Liver (tissue), 3 donors: ENCODE measurements around the gene EXPH5.

ENCODE experiments used
- SP1 ChIP-seq: IDR thresholded peaks from 2 replicates; pipeline ENCODE4 v1.6.1; 2018; ENCODE audit warnings: antibody characterized with exemption, mild to moderate bottlenecking
- YY1 ChIP-seq: IDR thresholded peaks from 2 replicates; pipeline ENCODE4 v1.6.1; 2016; ENCODE audit warnings: antibody characterized with exemption, mild to moderate bottlenecking
- TF ChIP-seq, protein P1 (sequence below): IDR thresholded peaks from 2 replicates; pipeline ENCODE4 v1.6.1; 2016; ENCODE audit warnings: antibody characterized with exemption
- TF ChIP-seq, protein P2 (sequence below): fragments of 150-350 bp; IDR thresholded peaks from 2 replicates; pipeline ENCODE4 v1.5.1; 2017; ENCODE audit warnings: improper control_type of control experiment, low read depth, low read length; ENCODE audit not compliant: missing input control
- donor health status: healthy.
- donor health status: healthy.

DNA sequence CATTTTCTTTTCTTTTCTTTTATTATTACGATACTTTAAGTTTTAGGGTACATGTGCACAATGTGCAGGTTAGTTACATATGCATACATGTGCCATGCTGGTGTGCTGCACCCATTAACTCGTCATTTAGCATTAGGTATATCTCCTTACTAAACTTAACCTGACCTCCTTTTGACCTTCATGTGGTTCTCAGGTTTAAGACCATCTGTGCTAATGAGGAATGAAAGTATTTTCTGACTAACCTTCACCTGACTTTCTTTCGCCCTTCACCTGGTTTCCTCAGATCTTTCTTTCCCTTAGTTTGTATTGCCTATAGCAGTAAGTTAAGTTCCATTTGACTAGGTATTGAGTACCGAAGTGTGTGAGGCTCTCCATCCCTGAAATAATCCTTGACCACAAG lies 6.5 kb downstream of the EXPH5 start:
- TF ChIP-seq, protein P1, sequence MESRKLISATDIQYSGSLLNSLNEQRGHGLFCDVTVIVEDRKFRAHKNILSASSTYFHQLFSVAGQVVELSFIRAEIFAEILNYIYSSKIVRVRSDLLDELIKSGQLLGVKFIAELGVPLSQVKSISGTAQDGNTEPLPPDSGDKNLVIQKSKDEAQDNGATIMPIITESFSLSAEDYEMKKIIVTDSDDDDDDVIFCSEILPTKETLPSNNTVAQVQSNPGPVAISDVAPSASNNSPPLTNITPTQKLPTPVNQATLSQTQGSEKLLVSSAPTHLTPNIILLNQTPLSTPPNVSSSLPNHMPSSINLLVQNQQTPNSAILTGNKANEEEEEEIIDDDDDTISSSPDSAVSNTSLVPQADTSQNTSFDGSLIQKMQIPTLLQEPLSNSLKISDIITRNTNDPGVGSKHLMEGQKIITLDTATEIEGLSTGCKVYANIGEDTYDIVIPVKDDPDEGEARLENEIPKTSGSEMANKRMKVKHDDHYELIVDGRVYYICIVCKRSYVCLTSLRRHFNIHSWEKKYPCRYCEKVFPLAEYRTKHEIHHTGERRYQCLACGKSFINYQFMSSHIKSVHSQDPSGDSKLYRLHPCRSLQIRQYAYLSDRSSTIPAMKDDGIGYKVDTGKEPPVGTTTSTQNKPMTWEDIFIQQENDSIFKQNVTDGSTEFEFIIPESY = no peak
- TF ChIP-seq, protein P2, sequence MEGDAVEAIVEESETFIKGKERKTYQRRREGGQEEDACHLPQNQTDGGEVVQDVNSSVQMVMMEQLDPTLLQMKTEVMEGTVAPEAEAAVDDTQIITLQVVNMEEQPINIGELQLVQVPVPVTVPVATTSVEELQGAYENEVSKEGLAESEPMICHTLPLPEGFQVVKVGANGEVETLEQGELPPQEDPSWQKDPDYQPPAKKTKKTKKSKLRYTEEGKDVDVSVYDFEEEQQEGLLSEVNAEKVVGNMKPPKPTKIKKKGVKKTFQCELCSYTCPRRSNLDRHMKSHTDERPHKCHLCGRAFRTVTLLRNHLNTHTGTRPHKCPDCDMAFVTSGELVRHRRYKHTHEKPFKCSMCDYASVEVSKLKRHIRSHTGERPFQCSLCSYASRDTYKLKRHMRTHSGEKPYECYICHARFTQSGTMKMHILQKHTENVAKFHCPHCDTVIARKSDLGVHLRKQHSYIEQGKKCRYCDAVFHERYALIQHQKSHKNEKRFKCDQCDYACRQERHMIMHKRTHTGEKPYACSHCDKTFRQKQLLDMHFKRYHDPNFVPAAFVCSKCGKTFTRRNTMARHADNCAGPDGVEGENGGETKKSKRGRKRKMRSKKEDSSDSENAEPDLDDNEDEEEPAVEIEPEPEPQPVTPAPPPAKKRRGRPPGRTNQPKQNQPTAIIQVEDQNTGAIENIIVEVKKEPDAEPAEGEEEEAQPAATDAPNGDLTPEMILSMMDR = no peak
- TF ChIP-seq SP1 (no peak), YY1 (no peak)
